HUES64 (cell line): ENCODE results near the gene LYRM4.

ENCODE experiments used
- H3K27ac ChIP-seq: 2 replicates; pipeline ENCODE4 v1.7.0; 2013; ENCODE audit warnings: low read depth, low read length, inconsistent platforms
- H3K27me3 ChIP-seq: 2 replicates; pipeline ENCODE4 v1.6.1; 2013; ENCODE audit warnings: mild to moderate bottlenecking, low read length; ENCODE audit not compliant: insufficient read depth
- H3K36me3 ChIP-seq: 2 replicates; pipeline ENCODE4 v1.6.1; 2013; ENCODE audit warnings: mild to moderate bottlenecking, low read length; ENCODE audit not compliant: insufficient read depth
- H3K4me1 ChIP-seq: 2 replicates; pipeline ENCODE4 v1.6.1; 2013; ENCODE audit warnings: mild to moderate bottlenecking, low read length, moderate library complexity; ENCODE audit not compliant: insufficient read depth
- H3K4me3 ChIP-seq: 2 replicates; pipeline ENCODE4 v1.5.1; 2013; ENCODE audit warnings: mild to moderate bottlenecking, low read length, moderate library complexity
- H3K9ac ChIP-seq: 2 replicates; pipeline ENCODE4 v1.6.1; 2013; ENCODE audit warnings: mild to moderate bottlenecking, low read depth, low read length
- H3K9me3 ChIP-seq: 2 replicates; pipeline ENCODE4 v1.6.1; 2013; ENCODE audit warnings: low read depth, low read length; ENCODE audit not compliant: insufficient read depth
- WGBS: fragments of 150-250, 120-280 bp; methylation state at CpG from one replicate; pipeline ENCODE4 v1.1.7; 2013; ENCODE audit warnings: missing lambda C conversion rate; 5-methylcytosine and 5-hydroxymethylcytosine counted together

The LYRM4 gene

DNA sequence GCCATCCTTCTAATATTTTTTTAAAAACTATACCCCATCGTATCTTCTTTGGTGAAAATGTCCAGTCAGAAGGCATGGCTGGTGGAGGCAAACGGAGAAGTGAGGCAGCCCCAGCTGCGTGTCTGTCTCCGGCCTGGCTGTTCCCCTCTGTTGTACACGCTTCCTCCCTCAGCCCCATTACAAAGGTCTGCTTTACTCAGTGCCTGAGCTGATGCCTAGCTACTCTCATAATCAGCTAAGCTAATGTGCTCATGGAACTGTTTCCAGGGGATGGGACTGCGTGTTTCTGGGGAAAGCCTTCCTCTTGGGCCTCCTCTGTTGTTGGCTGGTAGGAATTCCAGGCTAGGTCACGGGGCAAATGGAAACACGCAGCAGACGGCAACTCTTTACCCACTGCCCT lies 108.3 kb downstream of the LYRM4 start:
- no peak overlapping the region for H3K9ac ChIP-seq

DNA sequence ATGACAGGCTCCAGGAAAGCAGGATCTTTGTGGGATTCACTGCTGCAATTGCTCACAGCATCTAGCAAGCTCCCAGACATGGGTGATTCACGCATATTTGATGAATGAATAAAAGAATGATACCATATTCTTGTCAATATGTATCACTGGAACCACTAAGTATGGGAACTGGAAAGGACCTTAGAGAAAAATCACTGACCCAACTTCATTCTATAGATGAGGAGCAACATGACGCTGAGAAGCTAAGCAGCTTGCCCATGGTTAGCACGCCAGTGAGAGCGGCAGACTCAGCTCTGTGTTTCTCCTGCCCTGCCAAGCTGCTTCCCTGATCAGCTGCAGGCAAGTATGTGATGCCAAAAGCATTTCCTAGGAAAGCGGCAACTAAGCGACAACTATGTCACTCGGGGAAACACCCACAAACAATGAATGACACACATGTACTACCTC lies 108.8 kb downstream of the LYRM4 start:
- no peak overlapping the region for H3K9ac ChIP-seq
- no peaks in the 10 kb centered on the region for H3K27me3 ChIP-seq
- H3K4me1 ChIP-seq: no peaks in the 10 kb centered on the region
- no peaks in the 10 kb centered on the region for H3K9me3 ChIP-seq
- no peak overlapping the region for H3K27ac ChIP-seq
- no peaks in the 10 kb centered on the region for H3K36me3 ChIP-seq
- H3K4me3 ChIP-seq: no peak overlapping the region
- 76% methylated on average over 7 of the region's 7 CpGs for WGBS

More for the DNA sequence above, 108.3 kb downstream of the LYRM4 start:
- Histone ChIP-seq H3K36me3 (no peaks in the 10 kb centered on the region), H3K27ac (no peak overlapping the region), H3K4me1 (no peaks in the 10 kb centered on the region), H3K27me3 (no peaks in the 10 kb centered on the region), H3K4me3 (no peak overlapping the region), H3K9me3 (no peaks in the 10 kb centered on the region)
- WGBS: 92% methylated on average over 9 of the region's 9 CpGs

DNA sequence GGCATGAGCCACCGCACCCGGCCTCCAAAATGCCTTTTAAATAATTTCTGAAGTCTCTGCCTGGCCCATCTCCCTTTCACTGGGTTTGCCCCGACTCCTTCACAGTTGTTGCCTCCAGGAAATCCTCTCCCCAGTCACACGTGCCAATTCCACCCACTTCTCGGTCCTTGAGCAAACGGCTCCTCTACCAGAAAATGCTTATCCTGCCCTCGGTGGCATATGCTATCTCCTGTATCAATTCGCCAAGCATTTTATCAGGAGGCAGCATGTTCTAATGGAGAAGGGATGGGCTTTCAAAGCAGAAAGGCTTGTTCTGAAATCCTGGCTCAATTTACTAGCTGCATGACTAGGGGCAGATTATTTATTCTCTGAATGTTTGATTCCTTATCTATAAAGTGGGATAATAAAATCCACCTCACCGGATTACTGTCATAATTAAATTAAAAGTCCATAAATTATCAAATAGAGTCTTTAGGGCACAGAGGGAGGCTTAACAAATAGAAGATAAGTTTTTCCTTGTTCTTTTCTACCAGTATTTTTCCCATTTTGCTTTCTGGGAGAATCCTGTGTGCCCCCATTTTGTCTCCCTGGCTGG lies 109.3 kb downstream of the LYRM4 start:
- H3K9ac ChIP-seq: no peak overlapping the region

DNA sequence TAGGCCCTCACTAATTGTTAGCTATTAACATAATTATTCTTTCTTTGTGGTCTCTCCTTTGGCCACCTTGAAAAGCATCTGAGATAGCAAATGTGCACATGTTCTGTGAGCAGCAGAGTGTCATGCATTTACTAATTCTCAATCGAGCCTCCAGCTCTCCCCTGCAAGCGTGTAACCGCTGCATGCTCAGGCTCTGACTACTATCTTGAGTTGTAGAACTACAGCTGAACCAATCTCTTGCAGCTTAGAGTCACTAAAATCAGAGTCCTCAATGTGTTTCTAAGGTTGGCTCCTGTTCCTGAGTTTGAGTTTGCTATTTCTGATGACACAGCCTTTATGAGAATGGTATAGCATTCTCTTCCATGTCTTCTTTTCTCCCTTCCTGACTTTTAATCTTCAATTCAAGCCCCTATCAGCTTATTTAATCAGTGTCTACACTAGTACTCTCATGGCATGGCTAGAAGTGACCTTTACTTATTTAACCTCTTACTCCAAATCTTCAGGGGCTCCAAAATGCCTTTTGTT lies 110.1 kb downstream of the LYRM4 start:
- Histone ChIP-seq H3K9me3 (no peaks in the 10 kb centered on the region), H3K27me3 (no peaks in the 10 kb centered on the region), H3K36me3 (no peaks in the 10 kb centered on the region), H3K4me1 (no peaks in the 10 kb centered on the region), H3K27ac (no peak overlapping the region), H3K9ac (no peak overlapping the region), H3K4me3 (no peak overlapping the region)
- WGBS: 94% methylated on average over 3 of the region's 3 CpGs

More for the DNA sequence above, 109.3 kb downstream of the LYRM4 start:
- 93% methylated on average over 8 of the region's 9 CpGs for WGBS
- Histone ChIP-seq H3K4me3 (no peak overlapping the region), H3K27me3 (no peaks in the 10 kb centered on the region), H3K27ac (no peak overlapping the region), H3K9me3 (no peaks in the 10 kb centered on the region), H3K4me1 (no peaks in the 10 kb centered on the region), H3K36me3 (no peaks in the 10 kb centered on the region)

GRCh38 chr6:5149891-5150290 lies 110.9 kb downstream of the LYRM4 start:
- Histone ChIP-seq H3K9ac (no peak overlapping the region), H3K4me3 (no peak overlapping the region), H3K36me3 (no peaks in the 10 kb centered on the region), H3K27me3 (no peaks in the 10 kb centered on the region), H3K27ac (no peak overlapping the region), H3K9me3 (no peaks in the 10 kb centered on the region), H3K4me1 (no peaks in the 10 kb centered on the region)
- 91% methylated on average over 6 of the region's 6 CpGs for WGBS

DNA sequence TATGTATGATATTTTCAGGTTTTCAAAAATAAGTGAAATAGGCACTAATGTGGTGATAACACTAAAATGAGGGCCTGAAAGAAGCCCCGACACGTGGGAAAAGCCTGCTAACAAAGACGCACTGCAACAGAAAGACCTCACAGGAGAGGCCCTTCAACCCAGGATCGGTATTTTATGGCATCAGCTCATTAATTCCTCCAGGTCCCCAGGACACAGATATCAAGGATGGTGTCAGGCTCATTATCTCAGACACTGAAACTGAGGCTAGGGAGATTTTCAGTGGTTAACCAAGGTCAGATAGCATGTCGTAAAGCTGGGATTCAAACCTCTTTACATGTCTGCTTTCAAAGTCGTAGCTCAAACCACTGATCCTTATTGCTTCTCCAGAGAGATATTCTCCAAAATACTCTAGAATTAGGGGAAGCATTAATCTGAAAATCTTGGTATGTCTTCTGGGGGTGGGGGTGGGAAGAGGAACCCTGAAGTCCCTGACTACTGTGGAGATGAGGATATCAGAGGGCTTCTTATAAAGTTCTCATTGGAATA lies 111.5 kb downstream of the LYRM4 start:
- Histone ChIP-seq H3K36me3 (no peaks in the 10 kb centered on the region), H3K4me3 (no peak overlapping the region), H3K27ac (no peak overlapping the region), H3K27me3 (no peaks in the 10 kb centered on the region), H3K4me1 (no peaks in the 10 kb centered on the region), H3K9me3 (no peaks in the 10 kb centered on the region), H3K9ac (no peak overlapping the region)
- 83% methylated on average over 6 of the region's 6 CpGs for WGBS

GRCh38 chr6:5146398-5146797 lies 114.4 kb downstream of the LYRM4 start:
- H3K9me3 ChIP-seq: no peaks in the 10 kb centered on the region
- H3K4me1 ChIP-seq: no peaks in the 10 kb centered on the region
- H3K9ac ChIP-seq: no peak overlapping the region
- H3K4me3 ChIP-seq: no peak overlapping the region
- H3K27ac ChIP-seq: no peak overlapping the region
- WGBS: 91% methylated on average over 4 of the region's 4 CpGs
- no peaks in the 10 kb centered on the region for H3K36me3 ChIP-seq
- H3K27me3 ChIP-seq: no peaks in the 10 kb centered on the region

GRCh38 chr6:5143634-5144311 lies 117.0 kb downstream of the LYRM4 start:
- Histone ChIP-seq H3K4me3 (no peak overlapping the region), H3K27ac (no peak overlapping the region)
- WGBS: 51% methylated on average over 9 of the region's 9 CpGs

GRCh38 chr6:5142915-5143314 lies 117.8 kb downstream of the LYRM4 start:
- no peak overlapping the region for H3K4me3 ChIP-seq

More at GRCh38 chr6:5143634-5144311, 117.0 kb downstream of the LYRM4 start:
- 0 out of 2 replicates have a peak, but pooled peaks cover 3% of the 10 kb centered on the region for H3K27me3 ChIP-seq
- no peaks in the 10 kb centered on the region for H3K9me3 ChIP-seq
- H3K4me1 ChIP-seq: peaks cover 7% of the 10 kb centered on the region
- H3K9ac ChIP-seq: no peak overlapping the region
- no peaks in the 10 kb centered on the region for H3K36me3 ChIP-seq

GRCh38 chr6:5142131-5142530 lies 118.6 kb downstream of the LYRM4 start:
- Histone ChIP-seq H3K27me3 (0 out of 2 replicates have a peak, but pooled peaks cover 3% of the 10 kb centered on the region), H3K36me3 (no peaks in the 10 kb centered on the region), H3K9me3 (no peaks in the 10 kb centered on the region), H3K9ac (no peak overlapping the region), H3K4me3 (no peak overlapping the region), H3K4me1 (peaks cover 11% of the 10 kb centered on the region), H3K27ac (no peak overlapping the region)
- 92% methylated on average over 4 of the region's 4 CpGs for WGBS

More at GRCh38 chr6:5142915-5143314, 117.8 kb downstream of the LYRM4 start:
- H3K36me3 ChIP-seq: no peaks in the 10 kb centered on the region
- 96% methylated on average over 11 of the region's 11 CpGs for WGBS
- H3K27me3 ChIP-seq: 0 out of 2 replicates have a peak, but pooled peaks cover 3% of the 10 kb centered on the region
- H3K27ac ChIP-seq: no peak overlapping the region
- H3K9ac ChIP-seq: no peak overlapping the region
- H3K4me1 ChIP-seq: peaks cover 11% of the 10 kb centered on the region
- no peaks in the 10 kb centered on the region for H3K9me3 ChIP-seq

- no peaks in the 10 kb centered on the region for H3K36me3 ChIP-seq
- no peak overlapping the region for H3K27ac ChIP-seq
- H3K9me3 ChIP-seq: no peaks in the 10 kb centered on the region
- H3K4me3 ChIP-seq: no peak overlapping the region
- peaks cover 11% of the 10 kb centered on the region for H3K4me1 ChIP-seq
- 91% methylated on average over 3 of the region's 3 CpGs for WGBS
- H3K9ac ChIP-seq: no peak overlapping the region
- H3K27me3 ChIP-seq: 0 out of 2 replicates have a peak, but pooled peaks cover 3% of the 10 kb centered on the region
Measured at GRCh38 chr6:5141046-5141445, 119.7 kb downstream of the LYRM4 start.
